Activated CD4-positive, alpha-beta memory T cell treated with anti-CD3 and anti-CD28 coated beads, Interleukin-2, amount 10 ng/mL, durations not matched to agents 7 days and 5 days (primary cell): ENCODE measurements around the gene TREML2. TPM values are rescaled to one million over a fixed set of nuclear protein-coding genes. Genes with fewer than 3 reads are reported as not detected.

ENCODE experiments used
- CTCF ChIA-PET: fragments of 350-600 bp; sonication (Branson Sonifier 250); formaldehyde crosslinking; loops from one replicate; lab custom pipeline; 2021; ENCODE audit warnings: antibody characterized with exemption, inconsistent platforms; lab: Charles Lee
- POLR2A ChIA-PET: fragments of 350-600 bp; sonication (Branson Sonifier 250); formaldehyde crosslinking; loops from one replicate; lab custom pipeline; 2021; ENCODE audit warnings: antibody characterized with exemption; lab: Charles Lee
- DNase-seq: peaks from one replicate; pipeline ENCODE4 v3.0.0-alpha.2; 2020
- H3K27ac Mint-ChIP-seq: one replicate; pipeline ENCODE4 v1.8.0; 2021; ENCODE audit warnings: mild to moderate bottlenecking, mixed read lengths
- H3K27me3 Mint-ChIP-seq: one replicate; pipeline ENCODE4 v1.8.0; 2021; ENCODE audit warnings: mixed read lengths
- H3K36me3 Mint-ChIP-seq: one replicate; pipeline ENCODE4 v1.8.0; 2021; ENCODE audit warnings: low read depth, mixed read lengths
- H3K4me1 Mint-ChIP-seq: one replicate; pipeline ENCODE4 v1.8.0; 2021; ENCODE audit warnings: mixed read lengths
- H3K4me3 Mint-ChIP-seq: one replicate; pipeline ENCODE4 v1.8.0; 2021; ENCODE audit warnings: mild to moderate bottlenecking, mixed read lengths
- H3K9me3 Mint-ChIP-seq: one replicate; pipeline ENCODE4 v1.8.0; 2021; ENCODE audit warnings: mixed read lengths
- total RNA-seq, 2 experiments: library from RNA; stranded (reverse); gene quantifications; one replicate each; pipeline ENCODE4 v1.2.3, GENCODE V29; 2021

The TREML2 gene
- total RNA-seq, 2 experiments from 2014 or later = 19.2 to 21.5 TPM

DNA sequence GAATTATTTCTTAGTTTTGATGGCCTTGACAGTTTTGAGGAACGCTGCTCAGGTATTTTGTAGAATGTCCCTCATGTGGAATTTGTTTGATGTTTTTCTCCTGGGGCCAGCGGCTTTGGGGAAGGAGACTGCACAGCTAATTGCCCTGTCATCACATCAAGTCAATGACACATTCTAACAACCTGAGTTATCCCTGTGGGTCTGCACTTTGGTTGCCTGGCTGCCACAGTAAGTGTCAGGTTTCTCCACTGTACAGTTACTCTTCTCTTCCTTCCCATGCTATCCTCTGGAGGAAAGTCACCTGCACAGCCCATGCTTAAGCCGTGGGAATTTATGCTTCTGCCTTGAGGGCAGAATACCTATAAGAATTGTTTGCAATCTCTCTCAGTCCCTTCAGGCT, 25.8 kb upstream of the TREML2 start:
- H3K36me3 Mint-ChIP-seq = no peaks in the 10 kb centered on the region

DNA sequence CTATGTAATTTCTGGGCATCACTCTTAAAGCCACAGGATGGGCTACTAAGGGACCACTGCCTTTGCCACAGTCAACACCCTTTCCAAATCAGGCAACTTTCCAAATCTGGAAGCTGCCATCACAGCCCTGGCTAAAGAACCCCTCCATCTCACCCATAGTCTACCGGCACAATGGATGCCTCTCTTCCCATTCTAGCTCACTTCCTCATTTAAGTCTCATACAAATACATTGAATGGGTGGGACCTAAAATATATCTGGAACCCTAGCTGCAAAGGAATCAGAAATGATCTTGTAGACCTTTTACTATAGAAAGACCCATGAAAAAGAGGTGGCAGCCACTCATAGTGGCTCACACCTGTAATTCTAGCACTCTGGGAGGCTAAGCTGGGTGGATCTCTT, 23.9 kb upstream of the TREML2 start:
- CTCF ChIA-PET = no interaction called here
- POLR2A ChIA-PET = no interaction called here
- Mint-ChIP-seq H3K27me3 (peaks cover 37% of the 10 kb centered on the region), H3K4me3 (no peak overlapping the region), H3K9me3 (peaks cover 2% of the 10 kb centered on the region), H3K4me1 (no peaks in the 10 kb centered on the region), H3K36me3 (no peaks in the 10 kb centered on the region), H3K27ac (no peak overlapping the region)
- no peak for DNase-seq

More for the DNA sequence above, 25.8 kb upstream of the TREML2 start:
- CTCF ChIA-PET = no interaction called here
- POLR2A ChIA-PET = no interaction called here
- H3K9me3 Mint-ChIP-seq = peaks cover 2% of the 10 kb centered on the region
- H3K27me3 Mint-ChIP-seq = peaks cover 39% of the 10 kb centered on the region
- H3K4me1 Mint-ChIP-seq = no peaks in the 10 kb centered on the region
- no peak overlapping the region for H3K27ac Mint-ChIP-seq
- H3K4me3 Mint-ChIP-seq = no peak overlapping the region
- DNase-seq = no peak

DNA sequence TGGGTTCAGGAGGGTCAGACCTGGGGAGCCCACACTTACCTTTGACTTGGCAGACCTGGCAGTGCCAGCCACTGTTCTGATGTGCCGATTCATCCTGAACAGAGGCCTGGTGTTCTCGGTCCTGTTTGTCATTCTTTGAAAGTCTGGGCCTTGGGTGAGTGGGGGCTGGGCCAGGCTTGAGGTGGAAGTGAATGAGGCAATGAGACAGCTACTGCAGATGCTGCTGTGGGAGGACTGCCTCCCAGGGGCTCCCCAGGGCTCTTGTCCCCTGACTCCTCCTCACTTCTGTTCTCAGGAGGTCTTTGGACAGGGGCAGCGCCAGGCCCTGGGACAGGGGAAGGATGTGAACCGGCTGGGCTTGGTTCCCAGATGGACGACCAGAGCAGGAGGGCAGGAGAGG, 21.6 kb upstream of the TREML2 start:
- ChIA-PET POLR2A (no interaction called here), CTCF (no interaction called here)
- peaks cover 33% of the 10 kb centered on the region for H3K27me3 Mint-ChIP-seq

DNA sequence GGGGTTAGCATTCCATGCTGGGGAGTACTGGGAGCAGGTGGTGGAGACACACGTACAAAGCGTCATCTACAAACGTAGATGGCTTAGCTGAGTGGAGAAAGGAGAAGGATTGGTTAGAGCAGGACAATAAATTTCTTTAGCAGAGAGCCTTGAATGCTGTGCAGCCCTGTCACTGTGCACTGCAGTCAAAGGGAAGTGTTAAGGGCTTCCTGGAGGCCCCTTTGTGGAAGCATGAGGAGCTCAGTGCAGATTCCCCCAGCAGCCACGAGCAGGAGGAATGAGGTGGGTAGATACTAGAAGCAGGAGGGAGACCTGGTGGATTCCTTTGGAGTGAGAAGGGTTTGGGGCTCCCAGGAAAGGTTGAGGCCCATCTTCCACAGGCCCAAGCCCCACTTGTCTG, 21.1 kb upstream of the TREML2 start:
- CTCF ChIA-PET = no interaction called here
- no peak for DNase-seq
- Mint-ChIP-seq H3K4me3 (no peak overlapping the region), H3K36me3 (no peaks in the 10 kb centered on the region), H3K27me3 (peaks cover 28% of the 10 kb centered on the region), H3K4me1 (no peaks in the 10 kb centered on the region), H3K27ac (no peak overlapping the region), H3K9me3 (peaks cover 4% of the 10 kb centered on the region)
- POLR2A ChIA-PET = no interaction called here

More for the DNA sequence above, 21.6 kb upstream of the TREML2 start:
- Mint-ChIP-seq H3K27ac (no peak overlapping the region), H3K36me3 (no peaks in the 10 kb centered on the region), H3K4me1 (no peaks in the 10 kb centered on the region), H3K9me3 (peaks cover 4% of the 10 kb centered on the region), H3K4me3 (no peak overlapping the region)
- no peak for DNase-seq

DNA sequence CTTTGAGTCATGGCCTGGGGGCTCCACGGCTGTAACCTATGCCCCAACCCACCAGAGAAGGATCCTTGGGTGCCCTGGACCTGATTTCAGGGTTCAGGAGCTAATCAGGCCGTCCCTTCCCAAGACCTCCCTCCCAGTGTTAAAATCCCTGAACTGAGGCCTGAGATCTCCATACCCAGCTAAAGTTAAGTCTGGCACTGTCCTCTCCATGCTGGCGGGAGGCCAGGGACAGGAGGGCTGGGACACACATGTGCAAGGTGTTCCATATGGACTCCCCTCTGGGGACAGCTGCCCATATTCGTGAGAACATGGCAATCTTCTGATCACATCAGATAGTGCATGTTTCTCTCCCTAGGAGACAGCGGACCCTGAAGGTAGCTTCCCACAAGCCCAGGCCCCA, 15.7 kb upstream of the TREML2 start:
- no peak overlapping the region for H3K27ac Mint-ChIP-seq
- no peak for DNase-seq
- H3K4me1 Mint-ChIP-seq = no peaks in the 10 kb centered on the region
- ChIA-PET CTCF (no interaction called here), POLR2A (no interaction called here)
- H3K27me3 Mint-ChIP-seq = peaks cover 17% of the 10 kb centered on the region
- H3K36me3 Mint-ChIP-seq = peaks cover 10% of the 10 kb centered on the region
- H3K9me3 Mint-ChIP-seq = peaks cover 15% of the 10 kb centered on the region
- no peak overlapping the region for H3K4me3 Mint-ChIP-seq

DNA sequence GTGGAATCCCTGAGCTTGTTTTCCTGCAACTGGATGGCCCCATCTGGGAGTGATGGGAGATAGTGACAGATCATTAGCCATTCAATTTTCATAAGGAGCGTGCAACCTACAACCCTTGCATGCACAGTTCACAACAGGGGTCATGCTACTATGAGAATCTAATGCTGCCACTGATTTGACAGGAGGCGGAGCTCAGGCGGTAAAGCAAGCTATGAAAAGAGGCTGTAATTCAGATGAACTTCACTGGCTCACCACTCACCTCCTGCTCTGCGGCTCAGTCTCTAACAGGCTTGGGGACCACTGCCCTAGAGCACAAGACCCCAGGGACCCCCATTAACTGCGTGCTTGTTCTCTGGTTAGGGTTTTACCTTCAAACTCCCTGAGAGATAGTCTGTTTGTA, 14.8 kb upstream of the TREML2 start:
- Mint-ChIP-seq H3K27me3 (peaks cover 19% of the 10 kb centered on the region), H3K36me3 (peaks cover 10% of the 10 kb centered on the region), H3K4me1 (no peaks in the 10 kb centered on the region), H3K4me3 (no peak overlapping the region), H3K27ac (no peak overlapping the region), H3K9me3 (peaks cover 15% of the 10 kb centered on the region)
- POLR2A ChIA-PET = no interaction called here
- no peak for DNase-seq
- CTCF ChIA-PET = no interaction called here

DNA sequence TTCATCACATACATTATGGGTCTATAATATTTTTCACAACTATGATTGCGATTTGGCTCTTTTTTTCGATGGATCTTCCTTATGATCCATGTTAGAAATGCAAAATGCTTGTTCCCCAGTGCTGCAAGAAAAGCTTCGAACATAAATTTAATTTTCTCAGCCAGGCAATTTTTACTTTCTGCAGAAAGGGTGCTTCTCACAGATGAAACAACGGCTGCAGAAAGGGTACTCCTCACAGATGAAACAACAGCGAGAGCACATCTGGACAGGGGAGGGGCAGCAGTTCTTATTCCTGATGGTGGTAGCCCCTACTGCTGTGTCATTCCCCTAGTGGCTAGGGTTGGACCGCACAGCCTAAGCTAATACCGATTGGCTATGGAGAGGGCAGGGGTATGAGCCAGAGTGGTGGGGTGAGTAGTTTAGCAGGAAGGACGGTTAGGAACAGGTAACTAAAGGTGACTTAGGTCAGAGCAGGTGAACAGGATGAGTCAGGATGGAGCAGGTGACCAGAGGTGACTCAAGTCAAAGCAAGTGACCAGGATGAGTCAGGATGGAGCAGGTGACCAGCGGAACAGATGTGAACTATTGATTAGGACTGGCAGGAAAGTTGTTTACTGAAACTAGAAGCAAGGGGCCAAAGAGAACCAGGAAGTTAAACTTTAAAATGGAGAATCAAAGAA, 13.8 kb upstream of the TREML2 start:
- no peak overlapping the region for H3K27ac Mint-ChIP-seq
- peaks cover 15% of the 10 kb centered on the region for H3K27me3 Mint-ChIP-seq
- no peak overlapping the region for H3K4me3 Mint-ChIP-seq
- CTCF ChIA-PET = no interaction called here
- H3K4me1 Mint-ChIP-seq = no peaks in the 10 kb centered on the region
- peaks cover 10% of the 10 kb centered on the region for H3K36me3 Mint-ChIP-seq
- peaks cover 15% of the 10 kb centered on the region for H3K9me3 Mint-ChIP-seq
- DNase-seq = no peak
- POLR2A ChIA-PET = no interaction called here

DNA sequence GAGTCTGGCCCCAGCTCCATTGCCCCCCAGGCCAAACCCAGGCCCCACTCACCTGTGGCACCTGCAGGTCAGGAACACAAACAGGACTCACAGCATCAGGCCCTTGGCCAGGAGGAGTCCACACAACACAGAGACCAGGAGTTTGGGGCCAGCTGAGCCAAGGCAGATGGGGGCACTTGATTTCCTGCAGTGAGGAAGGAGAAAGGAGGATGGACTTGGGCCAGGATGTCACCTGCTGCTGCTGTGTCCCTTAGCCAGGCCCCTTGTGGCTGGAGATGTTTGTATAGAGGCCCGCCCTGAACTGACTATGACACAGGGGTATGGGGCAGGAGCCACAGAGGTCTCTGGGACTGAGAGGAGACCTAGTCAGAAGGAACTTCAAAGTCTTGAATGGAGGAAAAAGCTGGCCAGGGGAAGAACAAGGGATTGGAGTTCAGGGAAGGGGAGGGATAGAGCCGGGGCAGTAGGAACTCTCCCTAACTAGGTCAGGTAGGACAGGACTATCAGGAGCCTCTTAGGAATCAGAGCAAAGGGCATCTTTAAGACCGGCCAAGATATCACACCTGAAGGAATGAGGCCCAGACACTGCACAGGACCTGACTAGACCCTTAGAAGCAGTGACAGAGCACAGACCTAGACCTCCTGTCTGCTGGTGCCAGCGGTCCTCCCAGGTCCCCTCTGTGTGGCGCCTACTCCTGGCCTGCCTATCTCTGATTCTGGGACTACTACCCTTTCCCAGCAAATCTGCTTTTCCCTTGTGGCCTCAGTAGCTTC, 8.8 kb upstream of the TREML2 start:
- H3K27ac Mint-ChIP-seq = no peak overlapping the region
- peaks cover 12% of the 10 kb centered on the region for H3K27me3 Mint-ChIP-seq
- no peak overlapping the region for H3K4me3 Mint-ChIP-seq
- ChIA-PET CTCF (interaction anchor here (1.5 kb wide), 1 partner anchor 27 kb away, joined by 3 read pairs; no protein-coding TSS in a partner anchor), POLR2A (no interaction called here)
- H3K9me3 Mint-ChIP-seq = peaks cover 17% of the 10 kb centered on the region
- peaks cover 7% of the 10 kb centered on the region for H3K4me1 Mint-ChIP-seq
- no peak for DNase-seq
- H3K36me3 Mint-ChIP-seq = peaks cover 20% of the 10 kb centered on the region

DNA sequence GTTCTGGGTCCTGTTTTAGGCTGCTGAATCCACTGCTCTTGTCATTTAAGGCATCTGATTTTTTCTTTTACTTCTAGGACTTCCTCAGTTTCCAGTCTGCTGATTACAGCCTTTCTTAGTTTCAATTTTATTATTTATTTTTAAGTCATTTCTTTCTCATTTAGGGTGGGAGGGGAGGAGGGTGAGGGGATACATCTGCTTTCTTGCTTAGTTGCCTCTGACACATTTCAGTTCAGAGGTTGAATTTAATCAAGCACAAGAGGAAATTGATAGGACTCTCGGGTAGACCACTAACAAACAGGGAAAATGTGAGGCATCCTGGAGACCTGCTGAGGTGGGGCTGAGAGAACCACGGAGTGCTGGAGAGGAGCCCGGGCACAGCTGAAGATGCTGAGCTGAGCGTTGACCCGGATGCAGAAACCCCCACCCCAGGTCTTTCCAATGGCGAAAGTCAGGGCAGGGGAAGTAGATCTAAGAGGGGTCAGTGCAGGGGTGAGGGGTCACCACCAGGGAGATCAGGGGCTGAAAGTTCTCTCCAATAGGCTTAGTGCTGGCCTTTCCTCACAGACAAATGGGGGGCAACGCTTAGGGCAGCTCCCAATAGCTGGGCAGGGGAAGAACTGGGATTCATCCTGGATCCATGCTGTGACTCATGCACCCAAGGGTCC, 7.6 kb upstream of the TREML2 start:
- peaks cover 21% of the 10 kb centered on the region for H3K36me3 Mint-ChIP-seq
- no peak overlapping the region for H3K4me3 Mint-ChIP-seq
- peaks cover 5% of the 10 kb centered on the region for H3K27me3 Mint-ChIP-seq
- H3K9me3 Mint-ChIP-seq = peaks cover 16% of the 10 kb centered on the region
- ChIA-PET CTCF (interaction anchor here (1.6 kb wide), 1 partner anchor 26 kb away, joined by 4 read pairs; no protein-coding TSS in a partner anchor), POLR2A (no interaction called here)
- no peak for DNase-seq
- no peak overlapping the region for H3K27ac Mint-ChIP-seq
- peaks cover 10% of the 10 kb centered on the region for H3K4me1 Mint-ChIP-seq

DNA sequence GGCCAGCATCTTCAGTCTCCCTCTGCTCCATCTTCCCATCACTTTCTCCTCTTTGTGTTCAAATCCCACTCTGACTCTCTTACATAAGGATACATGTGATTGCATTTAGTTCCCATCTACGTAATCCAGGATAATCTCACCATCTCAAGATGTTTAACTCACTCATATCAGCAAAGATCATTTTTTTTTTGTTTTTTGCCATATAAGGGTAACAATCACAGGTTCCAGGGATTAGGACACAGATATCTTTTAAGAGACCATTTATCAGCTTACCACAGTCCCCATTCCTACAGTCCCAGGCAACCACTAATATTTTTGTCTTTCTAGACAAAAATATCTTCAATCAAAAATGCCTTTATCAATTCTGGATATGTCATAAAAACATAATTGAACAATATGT, 3.2 kb upstream of the TREML2 start:
- Mint-ChIP-seq H3K4me3 (no peak overlapping the region), H3K4me1 (peaks cover 48% of the 10 kb centered on the region), H3K36me3 (peaks cover 24% of the 10 kb centered on the region), H3K9me3 (peaks cover 16% of the 10 kb centered on the region), H3K27ac (no peak overlapping the region), H3K27me3 (no peaks in the 10 kb centered on the region)
- DNase-seq = no peak
- CTCF ChIA-PET = interaction anchor here (1.2 kb wide), 1 partner anchor 22 kb away, joined by 3 read pairs; no protein-coding TSS in a partner anchor
- POLR2A ChIA-PET = no interaction called here

DNA sequence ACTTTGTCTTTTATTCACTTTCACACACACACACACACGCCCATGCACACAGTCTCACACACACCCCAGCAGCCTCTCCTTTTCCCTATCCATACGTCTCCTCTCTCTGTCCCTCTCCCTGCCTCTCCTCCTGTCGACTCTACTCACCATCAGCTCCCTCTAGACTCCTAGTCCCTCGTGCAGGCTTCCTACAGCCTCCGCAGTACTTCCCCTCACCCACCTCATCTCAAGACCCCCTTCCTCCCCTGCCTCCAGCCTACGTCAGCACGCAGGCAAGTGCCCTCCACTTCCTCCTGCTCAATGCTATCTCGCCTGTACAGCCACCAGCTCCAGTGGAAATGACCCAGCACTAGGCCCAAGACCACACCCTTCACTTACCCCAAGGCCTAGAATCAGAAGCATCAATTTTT, 820 bp upstream of the TREML2 start:
- Mint-ChIP-seq H3K9me3 (peaks cover 10% of the 10 kb centered on the region), H3K4me3 (peak overlapping the region; percentile 67), H3K27ac (peak overlapping the region; percentile 95), H3K4me1 (peaks cover 60% of the 10 kb centered on the region), H3K27me3 (no peaks in the 10 kb centered on the region), H3K36me3 (peaks cover 33% of the 10 kb centered on the region)
- CTCF ChIA-PET = interaction anchor here (0.5 to 1.3 kb wide), 2 partner anchors 104 to 174 kb away, joined by 3 read pairs; no protein-coding TSS in a partner anchor
- DNase-seq = peak; percentile 13
- POLR2A ChIA-PET = interaction anchor here (2.2 to 4.4 kb wide), 3 partner anchors 13 to 130 kb away, joined by 10 to 31 read pairs (median 22); partner anchors contain the start of genes NFYA and OARD1

DNA sequence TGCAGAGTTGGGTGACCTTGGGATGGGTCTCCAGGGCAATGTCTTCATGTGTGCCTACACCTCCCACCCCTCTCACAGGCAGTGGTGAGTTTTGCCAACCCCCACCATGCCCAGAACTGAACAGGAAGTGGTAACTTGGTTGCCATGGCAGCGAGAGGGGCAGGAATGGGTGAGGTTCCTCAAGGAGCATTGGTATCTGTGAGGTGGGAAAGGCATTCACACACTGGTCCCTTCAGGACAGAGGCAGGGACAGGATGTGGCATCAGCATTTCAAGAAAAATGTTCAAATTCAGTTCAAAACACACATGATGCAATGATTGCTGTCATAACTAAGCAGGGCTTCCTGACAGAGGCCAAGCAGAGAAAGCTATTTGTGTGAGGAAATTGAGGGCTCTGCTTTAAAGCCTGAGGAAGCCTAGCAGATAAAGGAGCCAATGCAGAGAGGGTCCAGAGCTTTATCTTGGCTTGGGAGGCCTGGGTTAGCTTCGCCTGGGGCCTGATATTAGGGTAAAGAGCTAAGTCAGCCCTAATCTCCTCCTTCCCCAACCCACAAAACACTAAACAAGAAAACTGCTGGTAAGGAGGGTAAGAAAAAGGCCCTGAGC, 551 bp downstream of the TREML2 start:
- H3K27ac Mint-ChIP-seq = peak overlapping the region; percentile 95
- peaks cover 44% of the 10 kb centered on the region for H3K36me3 Mint-ChIP-seq
- CTCF ChIA-PET = interaction anchor here (0.6 to 3.0 kb wide), 8 partner anchors 19 to 172 kb away, joined by 3 to 24 read pairs (median 4); partner anchors contain the start of genes NFYA and OARD1

More for the DNA sequence above, 551 bp downstream of the TREML2 start:
- Mint-ChIP-seq H3K27me3 (no peaks in the 10 kb centered on the region), H3K4me1 (peaks cover 67% of the 10 kb centered on the region), H3K4me3 (peak overlapping the region; percentile 67), H3K9me3 (peaks cover 8% of the 10 kb centered on the region)
- DNase-seq = peak; percentile 77
- POLR2A ChIA-PET = interaction anchor here (0.8 to 4.4 kb wide), 9 partner anchors 9 to 171 kb away, joined by 3 to 31 read pairs (median 10); partner anchors contain the start of genes NFYA and OARD1
